G401.6 (cell line): ENCODE results near the gene MYO16.
"Not testable (repeated sequence)": the region's sequence is repeated elsewhere in the genome, so short reads cannot be mapped to it uniquely, and the experiment has no call there.

Source experiments
- FAIRE-seq: peaks from 2 replicates; lab custom pipeline; 2012; peaks lifted over from hg19 to GRCh38; lab: Jason Lieb, UNC

Gene MYO16

DNA sequence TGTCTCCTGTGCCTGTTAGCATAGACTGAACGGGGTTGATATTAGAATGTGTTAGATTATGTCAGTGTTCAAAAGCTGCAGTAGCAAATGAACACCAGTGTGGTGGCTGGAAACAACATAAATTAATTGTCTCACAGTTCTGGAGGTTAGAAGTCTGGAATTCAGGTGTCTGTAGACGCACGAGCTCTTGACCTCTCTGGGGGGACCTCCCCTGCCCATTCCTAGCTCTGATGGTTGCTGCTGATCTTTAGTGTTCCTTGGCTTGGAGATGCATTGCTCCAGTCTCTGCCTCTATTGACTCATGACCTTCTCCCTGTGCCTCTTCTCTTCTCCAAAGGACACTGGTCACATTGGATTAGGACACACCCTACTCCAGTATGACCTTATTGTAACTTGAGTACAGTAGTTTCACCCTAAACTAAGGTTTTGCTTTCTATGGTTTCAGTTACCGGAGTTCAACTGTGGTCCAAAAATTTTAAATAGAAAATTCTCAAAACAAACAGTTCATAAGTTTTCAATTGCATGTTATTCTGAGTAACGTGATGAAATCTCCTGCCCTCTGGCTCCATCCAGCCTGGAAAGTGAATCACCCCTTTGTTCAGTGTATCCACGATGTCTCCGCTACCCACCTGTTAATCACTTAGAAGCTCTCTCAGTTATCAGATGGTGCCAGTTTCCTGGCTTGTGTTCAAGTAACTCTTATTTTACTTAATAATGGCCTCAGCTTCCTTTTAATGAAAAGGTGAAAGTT is 273.2 kb downstream of the MYO16 start:
- no peak for FAIRE-seq

- no peak for FAIRE-seq
These were observed 274.2 kb downstream of the MYO16 start for GRCh38 chr13:108903613-108904012.

DNA sequence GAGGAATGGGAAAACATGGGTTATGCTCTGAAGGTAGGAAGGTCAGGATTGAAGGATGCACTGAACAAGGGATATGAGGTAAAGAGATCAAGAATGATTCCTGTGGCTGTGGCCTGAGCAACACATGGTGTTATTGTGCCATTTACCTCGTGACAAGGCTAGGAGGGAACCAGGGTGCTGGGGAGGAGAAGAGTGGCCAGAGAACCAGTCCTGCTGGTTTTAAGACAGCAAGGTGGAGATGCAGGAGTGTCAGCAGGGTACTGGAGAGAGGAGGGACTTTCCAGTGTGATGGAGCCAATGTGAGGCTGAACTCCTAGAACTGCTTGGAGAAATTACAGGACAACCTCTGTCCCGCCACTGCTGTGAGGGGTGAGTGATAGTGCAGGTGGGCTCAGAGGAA is 282.4 kb downstream of the MYO16 start:
- no peak for FAIRE-seq

DNA sequence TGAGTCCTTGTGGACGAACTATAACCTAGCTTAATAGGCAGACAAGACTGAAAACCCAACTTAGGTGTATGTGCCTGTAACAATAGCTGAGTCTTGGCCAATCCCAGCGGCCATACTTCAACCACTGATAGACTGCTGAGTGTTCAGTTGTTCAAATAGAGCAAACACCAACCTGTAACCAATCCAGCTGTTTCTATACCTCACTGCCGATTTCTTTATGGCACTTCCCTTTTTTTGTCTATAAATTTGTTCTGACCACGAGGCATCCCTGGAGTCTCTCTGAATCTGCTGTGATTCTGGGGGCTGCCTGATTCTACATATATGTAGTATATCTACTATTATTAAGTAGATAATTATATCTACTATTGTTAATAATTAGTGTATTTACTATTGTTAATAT is 284.3 kb downstream of the MYO16 start:
- not testable (repeated sequence) for FAIRE-seq

GRCh38 chr13:108915095-108915633 is 285.8 kb downstream of the MYO16 start:
- FAIRE-seq, result no peak

- no peak for FAIRE-seq
These were observed 286.5 kb downstream of the MYO16 start for GRCh38 chr13:108915634-108916512.

- no peak for FAIRE-seq
These were observed 288.2 kb downstream of the MYO16 start for GRCh38 chr13:108917581-108917980.

DNA sequence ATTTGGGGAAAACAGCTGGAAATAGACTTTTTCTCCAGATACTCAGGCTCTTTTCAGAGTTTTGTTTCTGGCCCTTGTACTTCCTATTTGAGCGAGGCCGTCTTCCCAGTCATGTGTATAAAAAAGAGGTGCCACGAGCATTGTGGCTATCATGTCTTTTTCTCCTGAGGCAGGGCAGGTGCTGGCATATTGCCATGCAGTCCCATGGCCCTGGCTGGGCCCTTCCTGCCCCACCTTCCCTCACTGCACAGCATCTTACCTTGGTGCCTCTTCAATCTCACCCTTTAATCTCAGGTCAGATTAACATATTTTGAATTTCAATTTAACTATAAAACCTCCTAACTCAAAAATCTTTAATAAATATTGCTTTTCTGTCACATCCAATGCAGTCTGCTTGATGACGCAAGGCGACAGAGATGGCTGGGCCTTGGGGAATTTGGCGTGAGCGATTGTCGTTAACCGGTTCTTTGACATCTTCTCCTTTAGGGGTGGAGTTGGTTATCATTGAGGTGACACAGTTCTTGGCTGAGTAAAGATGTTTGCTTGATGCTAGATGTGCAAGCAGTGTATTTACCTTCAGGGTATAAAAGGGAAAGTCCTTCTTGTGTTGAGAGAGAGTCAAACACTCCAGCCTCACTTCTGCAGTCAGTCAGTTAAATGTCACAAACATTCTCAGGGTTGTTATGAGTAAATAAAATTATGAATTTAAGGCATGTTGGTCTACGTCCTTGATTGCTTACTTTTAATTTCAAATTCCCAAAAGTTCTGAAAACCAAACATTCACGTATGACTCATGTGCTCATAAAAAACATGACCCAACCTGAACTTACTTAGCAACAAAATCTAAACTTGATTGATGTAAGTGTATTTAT is 289.9 kb downstream of the MYO16 start:
- FAIRE-seq, result no peak

- no peak for FAIRE-seq
These were observed 290.7 kb downstream of the MYO16 start for GRCh38 chr13:108920137-108920536.

- FAIRE-seq, result no peak
These were observed 291.8 kb downstream of the MYO16 start for GRCh38 chr13:108921238-108921637.

DNA sequence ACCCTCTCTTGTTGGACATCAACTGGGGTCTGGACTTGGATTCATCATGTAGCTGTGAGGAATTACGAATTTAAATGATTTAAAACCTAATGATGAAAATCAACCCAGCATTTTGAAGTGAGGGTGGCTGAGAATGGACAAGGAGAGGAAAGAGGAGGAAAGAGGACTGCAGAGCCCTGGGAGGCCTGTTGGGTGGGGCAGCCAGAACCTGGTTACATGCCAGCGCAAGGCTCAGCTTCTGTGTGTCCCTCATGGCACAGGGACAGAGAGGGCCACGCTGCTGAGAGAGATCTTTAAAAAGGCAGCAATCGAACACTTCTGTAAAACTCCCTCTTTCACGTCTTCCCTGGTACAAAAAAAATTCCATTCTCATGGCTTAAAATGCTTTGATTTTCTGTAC is 292.7 kb downstream of the MYO16 start:
- FAIRE-seq, result no peak

DNA sequence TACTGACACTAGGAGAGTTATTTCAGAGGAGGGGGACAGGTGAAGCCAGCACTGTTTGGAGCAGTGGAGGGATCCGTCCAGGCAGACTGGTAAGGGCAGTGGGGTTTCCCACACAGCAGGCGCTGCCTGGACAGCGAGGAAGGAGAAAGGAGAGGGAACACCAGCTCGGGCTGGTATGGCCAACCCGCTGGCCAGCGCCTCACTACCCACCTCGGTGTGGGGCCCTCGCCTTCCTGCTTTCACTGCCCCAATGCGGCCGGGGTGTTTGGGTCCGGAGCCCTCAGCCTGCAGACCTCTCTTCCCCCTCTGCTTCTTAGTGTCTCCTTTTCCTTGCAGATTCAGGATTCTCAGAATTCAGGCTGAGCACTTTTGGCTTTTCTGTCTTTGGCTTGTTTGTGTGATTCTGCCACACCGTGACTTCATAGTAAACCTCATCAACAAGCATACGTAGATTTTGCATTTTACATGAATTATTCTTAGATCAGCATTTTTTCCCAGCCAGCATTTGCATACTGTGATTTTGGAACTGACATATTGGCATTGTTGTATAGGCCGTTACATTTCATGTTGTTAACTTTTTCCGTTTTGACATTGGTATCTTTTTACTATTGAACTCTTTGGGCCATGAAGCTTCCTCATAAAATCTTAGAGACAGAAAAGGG is 294.1 kb downstream of the MYO16 start:
- no peak for FAIRE-seq

- FAIRE-seq, result no peak
These were observed 294.7 kb downstream of the MYO16 start for GRCh38 chr13:108924134-108924533.

DNA sequence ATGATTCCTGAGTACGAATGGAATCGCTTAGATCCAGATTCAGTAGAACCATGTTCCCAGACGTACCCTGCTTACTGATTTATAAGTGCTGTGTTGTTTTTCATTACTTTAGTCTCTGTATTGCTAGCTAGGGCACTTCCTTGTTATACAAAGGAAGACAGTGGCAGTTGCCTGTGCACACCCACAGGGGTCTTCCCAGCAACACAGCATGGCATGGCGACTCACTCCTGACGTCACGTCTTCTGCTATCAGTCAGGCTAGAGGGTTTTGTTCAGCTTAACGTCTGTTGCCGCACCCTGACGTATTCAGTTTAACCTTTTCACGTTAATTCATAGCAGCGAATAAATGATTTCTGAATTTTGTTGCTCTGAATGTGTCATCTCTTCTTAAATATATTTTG is 295.1 kb downstream of the MYO16 start:
- no peak for FAIRE-seq

GRCh38 chr13:108925070-108925469 is 295.7 kb downstream of the MYO16 start:
- no peak for FAIRE-seq

DNA sequence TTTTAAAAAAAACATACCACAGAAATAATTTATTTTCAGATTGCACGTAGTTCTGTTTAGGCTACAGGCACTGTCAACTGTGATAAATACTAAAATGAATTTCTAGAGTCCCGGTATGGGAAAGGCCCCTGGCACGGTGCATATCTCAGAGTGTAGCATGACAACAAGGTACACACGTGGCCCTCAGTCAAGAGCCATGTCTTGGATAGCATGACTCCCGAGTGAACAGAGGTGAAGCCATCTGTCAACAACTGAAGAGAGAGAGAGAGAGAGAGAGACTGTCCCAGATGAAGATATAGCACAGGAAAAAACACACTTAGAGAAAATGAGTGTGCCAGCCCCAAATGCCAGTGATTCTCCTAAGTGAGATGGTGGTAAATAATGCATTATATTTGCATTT is 297.5 kb downstream of the MYO16 start:
- no peak for FAIRE-seq

- FAIRE-seq, result no peak
These were observed 298.2 kb downstream of the MYO16 start for GRCh38 chr13:108927615-108928014.

DNA sequence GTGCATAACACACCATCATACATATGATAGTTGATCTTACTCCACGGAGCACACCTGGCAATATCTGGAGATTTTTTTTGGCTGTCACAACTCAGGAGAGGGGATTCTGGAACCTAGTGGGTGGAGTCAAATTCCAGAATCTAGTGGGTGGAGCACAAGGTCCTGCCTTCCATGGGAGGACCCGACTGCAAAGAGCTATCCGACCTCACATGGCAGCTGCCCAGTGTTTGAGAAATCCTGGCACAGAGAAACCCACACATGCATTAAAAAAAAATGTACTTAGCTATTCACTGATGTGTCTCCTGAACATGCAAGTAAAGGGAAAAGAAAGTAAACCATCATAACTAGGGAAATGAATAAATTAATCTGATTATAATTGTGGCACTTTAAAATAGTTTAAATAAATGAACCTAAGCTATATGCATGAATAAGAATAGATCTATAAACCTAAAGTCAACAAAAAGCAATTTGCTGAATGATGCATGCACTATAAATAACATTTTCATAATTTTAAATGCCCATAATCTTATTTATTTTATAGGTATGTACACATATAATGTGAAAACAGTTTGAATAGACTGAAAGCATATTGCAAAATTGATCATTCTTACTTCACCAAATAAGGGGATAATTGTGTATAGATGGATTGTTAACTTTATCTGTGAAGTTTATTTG is 300.3 kb downstream of the MYO16 start:
- FAIRE-seq, result no peak

GRCh38 chr13:108932196-108932595 is 302.8 kb downstream of the MYO16 start:
- FAIRE-seq, result no peak

GRCh38 chr13:108933061-108933460 is 303.6 kb downstream of the MYO16 start:
- no peak for FAIRE-seq

DNA sequence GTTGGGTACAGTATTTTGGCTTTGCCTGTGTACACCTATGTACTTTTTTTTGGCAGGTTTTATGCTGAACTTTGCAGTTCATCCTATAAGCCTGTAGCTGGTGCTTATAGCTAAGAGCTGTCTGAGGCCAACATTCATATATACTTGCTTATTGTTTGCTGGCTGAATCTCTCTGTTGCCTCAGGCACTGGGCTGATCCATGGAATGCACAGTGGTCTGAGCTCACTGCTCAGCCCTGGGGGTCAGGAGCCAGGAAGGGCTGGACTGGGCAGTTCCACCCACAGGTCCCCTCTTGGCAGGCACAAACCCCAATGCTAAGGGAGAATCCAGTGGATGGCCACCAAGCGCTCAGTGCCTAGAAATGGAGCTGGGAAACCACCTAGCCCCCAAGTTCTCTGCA is 308.7 kb downstream of the MYO16 start:
- FAIRE-seq, result no peak
